Measurements from ENCODE around the gene CASS4.
A peak's percentile ranks its signal among the peaks of the same experiment; 100 is the strongest.

The CASS4 gene

GRCh38 chr20:56503916-56504315 is 91.9 kb downstream of the CASS4 start:
- TF ChIP-seq CEBPB (IDR thresholded peaks at IDR 0.05) = no peak
- TF ChIP-seq TCF12 (IDR thresholded peaks at IDR 0.05; ENCODE audit: low read depth) = no peak
- TF ChIP-seq MAX (IDR thresholded peaks at IDR 0.05) = no peak
- no peak for TF ChIP-seq ZBTB7A (IDR thresholded peaks at IDR 0.05; ENCODE audit: low read depth)
- TF ChIP-seq REST (IDR thresholded peaks at IDR 0.05; ENCODE audit: low read depth) = no peak
- no peak for TF ChIP-seq NFIC (IDR thresholded peaks at IDR 0.05)
- no peak for TF ChIP-seq RAD21 (IDR thresholded peaks at IDR 0.05; ENCODE audit: low read depth)

- peak; percentile 7; the same call in 1 of the 2 replicates for TF ChIP-seq RAD21 (IDR thresholded peaks at IDR 0.05; ENCODE audit: low read depth)
- TF ChIP-seq FOXM1 (IDR thresholded peaks at IDR 0.05; ENCODE audit: borderline replicate concordance, low read depth) = no peak
Observed at GRCh38 chr20:56504373-56505005, 92.4 kb downstream of the CASS4 start.

- TF ChIP-seq USF1 (IDR thresholded peaks at IDR 0.05) = no peak
- TF ChIP-seq ZBTB7A (IDR thresholded peaks at IDR 0.05; ENCODE audit: low read depth) = no peak
- TF ChIP-seq TAF1 (IDR thresholded peaks at IDR 0.05; ENCODE audit: low read depth) = no peak
- TF ChIP-seq EP300 (IDR thresholded peaks at IDR 0.05; ENCODE audit: borderline replicate concordance) = no peak
- TF ChIP-seq NFIC (IDR thresholded peaks at IDR 0.05) = no peak
- TF ChIP-seq TCF12 (IDR thresholded peaks at IDR 0.05; ENCODE audit: low read depth) = no peak
- no peak for TF ChIP-seq MAX (IDR thresholded peaks at IDR 0.05)
- no peak for TF ChIP-seq CREB1 (IDR thresholded peaks at IDR 0.05; ENCODE audit: low read depth)
- no peak for TF ChIP-seq CEBPB (IDR thresholded peaks at IDR 0.05)
- TF ChIP-seq FOXM1 (IDR thresholded peaks at IDR 0.05; ENCODE audit: borderline replicate concordance, low read depth) = no peak
- TF ChIP-seq REST (IDR thresholded peaks at IDR 0.05; ENCODE audit: low read depth) = no peak
Observed at GRCh38 chr20:56506103-56506502, 94.0 kb downstream of the CASS4 start.
